Stimulated activated CD4-positive, alpha-beta T cell treated with anti-CD3 and anti-CD28 coated beads, Interleukin-12 subunit alpha, Interleukin-12 subunit beta, amount 100 ng/mL, for 4 hours (primary cell): Measurements from ENCODE around the gene ZBTB43.
"Not testable (repeated sequence)": the region's sequence is repeated elsewhere in the genome, so short reads cannot be mapped to it uniquely, and the experiment has no call there.

Experiments
- DNase-seq: peaks from one replicate; pipeline ENCODE4 v3.0.0-alpha.2; 2020

The ZBTB43 gene

GRCh38 chr9:126791406-126792230 lies 13.2 kb upstream of the ZBTB43 start:
- no peak for DNase-seq

- no peak for DNase-seq
These were observed 11.0 kb upstream of the ZBTB43 start for GRCh38 chr9:126793686-126794417.

- no peak for DNase-seq
These were observed 10.4 kb upstream of the ZBTB43 start for GRCh38 chr9:126794441-126794840.

GRCh38 chr9:126796758-126797157 lies 8.1 kb upstream of the ZBTB43 start:
- no peak for DNase-seq

GRCh38 chr9:126797903-126798302 lies 6.9 kb upstream of the ZBTB43 start:
- no peak for DNase-seq

DNA sequence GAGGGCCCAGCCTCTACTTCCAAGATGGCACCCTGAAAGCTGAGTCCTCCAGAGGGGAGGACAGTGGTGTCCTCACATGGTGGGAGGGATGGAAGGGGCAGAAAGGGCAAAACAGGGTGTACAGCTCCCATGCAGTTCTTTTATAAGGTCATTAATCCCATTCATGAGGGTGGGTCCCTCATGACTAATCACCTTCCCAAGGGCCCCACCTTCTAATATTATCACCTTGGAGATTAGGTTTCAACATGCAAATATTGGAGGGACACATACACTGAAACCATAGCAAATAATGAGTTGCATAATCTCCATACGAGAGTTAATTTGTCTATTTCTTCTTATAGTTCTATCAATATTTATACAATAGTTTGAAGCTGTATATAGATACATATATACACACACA lies 5.8 kb upstream of the ZBTB43 start:
- no peak for DNase-seq

GRCh38 chr9:126802318-126803059 lies 2.4 kb upstream of the ZBTB43 start:
- DNase-seq, result no peak

- DNase-seq, result no peak
These were observed 593 bp upstream of the ZBTB43 start for GRCh38 chr9:126804198-126804695.

DNA sequence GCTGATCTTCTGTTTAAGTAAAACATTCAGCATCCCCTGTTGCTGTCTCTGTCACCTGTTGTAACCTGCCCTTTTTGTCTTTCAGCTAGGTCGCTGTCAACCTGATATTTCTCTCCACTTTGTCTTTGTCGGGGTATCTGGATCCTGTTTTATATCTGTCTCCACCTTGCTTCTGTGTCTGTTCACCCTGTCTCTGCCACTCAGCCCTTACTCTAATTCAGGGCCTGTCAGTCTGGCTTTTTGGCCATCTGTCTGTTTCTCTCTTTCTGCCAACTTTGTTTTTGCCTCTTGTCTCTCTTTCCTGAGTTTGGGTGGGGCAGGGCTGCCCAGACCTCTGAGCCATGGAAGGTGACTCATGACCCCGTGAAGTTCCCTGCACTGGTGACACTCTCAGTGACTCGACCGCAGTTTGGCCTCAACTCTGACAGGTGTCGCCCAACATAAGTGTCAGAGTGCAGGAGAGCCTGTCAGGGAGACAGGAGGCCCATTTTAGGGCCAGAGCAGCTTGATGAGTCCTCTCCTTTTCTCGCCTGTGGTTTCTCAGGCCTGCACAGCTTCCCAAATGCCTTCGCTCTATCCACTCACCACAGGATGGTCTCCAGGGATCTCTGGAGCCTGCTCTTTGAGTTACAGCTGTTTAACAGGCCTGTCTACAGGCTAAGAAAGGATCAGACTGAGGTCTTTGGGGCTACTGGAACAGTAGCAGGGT lies 868 bp downstream of the ZBTB43 start:
- DNase-seq, result peak; percentile 59

- no peak for DNase-seq
These were observed 1.5 kb downstream of the ZBTB43 start for GRCh38 chr9:126806336-126806735.

GRCh38 chr9:126809068-126809467 lies 4.2 kb downstream of the ZBTB43 start:
- no peak for DNase-seq

- DNase-seq, result not testable (repeated sequence)
These were observed 5.4 kb downstream of the ZBTB43 start for GRCh38 chr9:126810221-126810620.

GRCh38 chr9:126813072-126813471 lies 8.2 kb downstream of the ZBTB43 start:
- DNase-seq, result no peak

GRCh38 chr9:126814091-126814490 lies 9.3 kb downstream of the ZBTB43 start:
- DNase-seq, result no peak

- DNase-seq, result not testable (repeated sequence)
These were observed 12.8 kb downstream of the ZBTB43 start for GRCh38 chr9:126817615-126818014.

GRCh38 chr9:126818482-126818881 lies 13.6 kb downstream of the ZBTB43 start:
- DNase-seq, result no peak

GRCh38 chr9:126819482-126819881 lies 14.6 kb downstream of the ZBTB43 start:
- DNase-seq, result no peak

DNA sequence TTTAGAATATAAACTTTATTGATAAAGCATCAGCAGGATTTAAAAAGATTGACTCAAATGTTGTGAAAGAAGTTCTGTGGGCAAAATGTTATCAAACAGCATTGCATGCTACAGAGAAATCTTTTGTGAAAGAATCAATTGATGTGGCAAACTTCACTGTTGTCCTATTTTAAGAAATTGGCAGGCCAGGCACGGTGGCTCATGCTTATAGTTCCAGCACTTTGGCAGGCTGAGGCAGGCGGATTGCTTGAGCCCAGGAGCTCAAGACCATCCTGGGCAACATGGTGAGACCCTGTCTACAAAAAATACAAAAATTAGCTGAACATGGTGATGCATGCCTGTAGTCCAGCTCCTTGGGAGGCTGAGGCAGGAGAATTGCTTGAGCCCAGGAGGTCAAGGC lies 17.4 kb downstream of the ZBTB43 start:
- no peak for DNase-seq

DNA sequence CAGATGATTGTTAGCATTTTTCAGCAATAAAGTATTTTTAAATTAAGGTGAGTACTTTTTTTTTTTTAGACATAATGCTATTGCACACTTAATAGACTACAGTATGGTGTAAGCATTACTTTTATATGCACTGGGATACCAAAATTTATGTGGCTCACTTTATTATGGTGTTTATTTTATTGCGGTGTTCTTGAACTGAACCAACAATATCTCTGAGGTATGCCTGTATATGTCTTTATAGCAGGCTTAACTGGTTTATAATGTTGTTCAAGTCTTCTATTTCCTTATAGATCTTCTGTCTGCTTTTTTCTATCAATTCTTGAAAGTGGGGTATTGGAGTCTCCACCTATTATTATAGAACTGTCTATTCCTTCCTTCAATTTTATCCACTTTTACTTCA lies 18.0 kb downstream of the ZBTB43 start:
- DNase-seq, result no peak

DNA sequence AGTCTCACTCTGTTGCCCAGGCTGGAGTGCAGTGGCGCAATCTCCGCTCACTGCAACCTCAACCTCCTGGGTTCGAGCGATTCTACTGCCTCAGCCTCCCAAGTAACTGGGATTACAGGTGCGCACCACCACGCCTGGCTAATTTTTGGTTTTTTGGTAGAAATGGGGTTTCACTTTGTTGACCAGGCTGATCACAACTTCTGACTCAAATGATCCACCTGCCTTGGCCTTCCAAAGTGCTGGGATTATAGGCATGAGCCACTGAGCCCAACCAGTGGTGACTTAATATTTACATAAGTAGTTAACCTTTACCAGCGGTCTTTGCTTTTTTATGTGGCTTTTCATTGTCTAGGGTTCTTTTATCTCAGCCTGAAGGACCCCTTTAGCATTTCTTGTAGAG lies 19.2 kb downstream of the ZBTB43 start:
- not testable (repeated sequence) for DNase-seq

- DNase-seq, result no peak
These were observed 22.4 kb downstream of the ZBTB43 start for GRCh38 chr9:126827227-126827626.

DNA sequence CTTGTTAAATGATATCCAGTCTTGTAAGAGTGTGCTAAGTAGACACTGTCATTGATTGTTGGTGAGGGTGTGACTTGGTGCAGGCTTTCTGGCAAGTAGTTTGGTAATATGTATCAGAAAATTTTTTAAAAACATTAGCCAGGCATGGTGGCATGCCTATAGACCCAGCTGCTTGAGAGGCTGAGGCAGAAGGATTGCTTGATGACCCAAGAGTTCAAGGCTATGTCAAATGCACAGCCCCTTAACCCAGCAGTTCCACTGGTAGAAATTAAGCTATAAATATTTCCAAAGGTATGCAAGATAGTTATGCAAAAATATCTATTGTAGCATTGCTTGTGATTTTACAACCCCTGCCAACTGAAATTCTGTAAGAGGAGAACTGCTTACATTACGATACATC lies 24.2 kb downstream of the ZBTB43 start:
- no peak for DNase-seq

DNA sequence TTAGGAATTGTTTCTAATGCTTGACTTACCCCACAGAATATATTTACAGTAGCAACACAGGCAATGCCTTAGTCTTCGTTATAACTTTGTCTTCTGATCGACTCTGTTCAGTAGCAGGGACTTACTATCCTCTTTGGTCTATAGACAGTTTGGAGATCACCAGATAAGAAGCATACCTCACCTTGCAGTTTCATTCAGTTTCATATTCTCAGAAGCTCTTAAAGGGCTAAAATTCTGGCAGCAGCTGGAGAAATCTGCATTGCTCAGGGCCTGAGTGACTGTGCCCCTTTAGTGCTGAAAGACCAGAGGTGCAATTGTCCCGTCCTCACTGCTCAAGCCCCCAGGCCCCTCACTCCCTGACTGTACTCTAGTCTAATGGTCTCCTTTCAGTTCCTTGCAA lies 26.0 kb downstream of the ZBTB43 start:
- no peak for DNase-seq
